IMR-90 (cell line): ENCODE measurements around the gene S100A3. TPM values are rescaled to one million over a fixed set of nuclear protein-coding genes. Genes with fewer than 3 reads are reported as not detected.
A peak's percentile ranks its signal among the peaks of the same experiment; 100 is the strongest.

Experiments used
- ATAC-seq: fragments of 200-7000 bp; cut with Tn5 transposase; 2 replicates; pipeline ENCODE4 v1.9.1; 2020; ENCODE audit warnings: low read depth, mild to moderate bottlenecking, moderate library complexity
- BruUV-seq: library from RNA; stranded (reverse); fragments of 400-500 nt; replicated peaks from 2 replicates; lab custom pipeline; 2021; lab: Mats Ljungman, UMichigan
- CTCF ChIA-PET: fragments of 300-600 bp; formaldehyde crosslinking; extraction: SDS; loops from one replicate; lab custom pipeline; 2021; ENCODE audit warnings: antibody characterized with exemption; lab: Yijun Ruan, JAX
- POLR2A ChIA-PET: fragments of 300-600 bp; sonication (Branson Sonifier 250); formaldehyde crosslinking; loops from one replicate; lab custom pipeline; 2022; ENCODE audit warnings: antibody characterized with exemption; ENCODE audit not compliant: unreplicated experiment; lab: Charles Lee
- DNase-seq: peaks from one replicate; pipeline ENCODE4 v3.0.0; 2013
- H2AFZ ChIP-seq: replicated peaks from 2 replicates; pipeline ENCODE3; 2013; ENCODE audit warnings: low read length, mild to moderate bottlenecking; ENCODE audit not compliant: poor library complexity
- H2AK5ac ChIP-seq: 2 replicates; pipeline ENCODE4 v1.6.1; 2013; ENCODE audit warnings: low read depth, low read length, inconsistent platforms
- H2AK9ac ChIP-seq: replicated peaks from 2 replicates; pipeline ENCODE3; 2013; ENCODE audit warnings: mild to moderate bottlenecking, low read depth, low read length, moderate library complexity; ENCODE audit not compliant: poor library complexity
- H2BK120ac ChIP-seq: 2 replicates; pipeline ENCODE4 v1.6.1; 2013; ENCODE audit warnings: low read depth, low read length, inconsistent platforms
- H2BK15ac ChIP-seq: 3 replicates; pipeline ENCODE4 v1.6.1; 2013; ENCODE audit warnings: low read depth, low read length, inconsistent platforms
- H2BK20ac ChIP-seq: 2 replicates; pipeline ENCODE4 v1.6.1; 2013; ENCODE audit warnings: low read depth, mild to moderate bottlenecking, inconsistent platforms, low read length, moderate library complexity
- H2BK5ac ChIP-seq: 2 replicates; pipeline ENCODE4 v1.6.1; 2013; ENCODE audit warnings: mild to moderate bottlenecking, low read depth, low read length, inconsistent platforms; ENCODE audit not compliant: poor library complexity, severe bottlenecking
- H3K14ac ChIP-seq: replicated peaks from 2 replicates; pipeline ENCODE4 v1.6.1; 2013; ENCODE audit warnings: low read depth, low read length, inconsistent platforms
- H3K18ac ChIP-seq: 2 replicates; pipeline ENCODE4 v1.6.1; 2013; ENCODE audit warnings: low read depth, low read length, control low read depth
- H3K23ac ChIP-seq: 2 replicates; pipeline ENCODE4 v1.6.1; 2013; ENCODE audit warnings: low read depth, low read length, inconsistent platforms
- H3K27ac ChIP-seq: 2 replicates; pipeline ENCODE4 v1.5.1; 2013; ENCODE audit warnings: mild to moderate bottlenecking, control low read depth, low read length; ENCODE audit not compliant: insufficient read depth
- H3K27me3 ChIP-seq: 2 replicates; pipeline ENCODE4 v1.6.1; 2013; ENCODE audit warnings: low read length; ENCODE audit not compliant: control insufficient read depth, insufficient read depth
- H3K36me3 ChIP-seq: 2 replicates; pipeline ENCODE4 v1.6.1; 2013; ENCODE audit warnings: low read length, mixed read lengths; ENCODE audit not compliant: control insufficient read depth, insufficient read depth
- H3K4ac ChIP-seq: 2 replicates; pipeline ENCODE4 v1.6.1; 2013; ENCODE audit warnings: low read depth, low read length, inconsistent platforms
- H3K4me1 ChIP-seq: 2 replicates; pipeline ENCODE4 v1.6.1; 2013; ENCODE audit warnings: low read length, mixed read lengths; ENCODE audit not compliant: control insufficient read depth, insufficient read depth
- H3K4me2 ChIP-seq: 2 replicates; pipeline ENCODE4 v1.6.1; 2013; ENCODE audit warnings: low read depth, mild to moderate bottlenecking, control low read depth, low read length, moderate library complexity
- H3K4me3 ChIP-seq: 2 replicates; pipeline ENCODE4 v1.5.1; 2013; ENCODE audit warnings: low read depth, mild to moderate bottlenecking, control low read depth, low read length, moderate library complexity; ENCODE audit not compliant: insufficient read depth
- H3K56ac ChIP-seq: 2 replicates; pipeline ENCODE4 v1.6.1; 2013; ENCODE audit warnings: low read length, inconsistent platforms; ENCODE audit not compliant: insufficient read depth; ENCODE audit errors: extremely low read depth
- H3K79me1 ChIP-seq, 2 experiments: 2 replicates each; pipeline ENCODE4 v1.6.1; 2013; ENCODE audit warnings: low read length in 2 of 2, inconsistent platforms in 1 of 2, low read depth in 1 of 2
- H3K9ac ChIP-seq: 2 replicates; pipeline ENCODE4 v1.6.1; 2013; ENCODE audit warnings: low read depth, low read length, control low read depth
- H3K9me1 ChIP-seq: 2 replicates; pipeline ENCODE4 v1.6.1; 2013; ENCODE audit warnings: low read length, inconsistent platforms; ENCODE audit not compliant: insufficient read depth
- H3K9me3 ChIP-seq: 2 replicates; pipeline ENCODE4 v1.6.1; 2013; ENCODE audit warnings: low read length; ENCODE audit not compliant: control insufficient read depth, insufficient read depth
- H4K20me1 ChIP-seq: 2 replicates; pipeline ENCODE4 v1.6.1; 2013; ENCODE audit warnings: low read length, inconsistent platforms; ENCODE audit not compliant: insufficient read depth
- H4K5ac ChIP-seq: 2 replicates; pipeline ENCODE4 v1.6.1; 2013; ENCODE audit warnings: mild to moderate bottlenecking, low read depth, low read length, control low read depth
- H4K8ac ChIP-seq, 2 experiments: 2 replicates each; pipeline ENCODE4 v1.6.1; 2013; ENCODE audit warnings: low read depth in 2 of 2, low read length in 2 of 2, control low read depth in 1 of 2, inconsistent platforms in 1 of 2
- H4K91ac ChIP-seq: 2 replicates; pipeline ENCODE4 v1.6.1; 2013; ENCODE audit warnings: low read depth, low read length, inconsistent platforms; ENCODE audit not compliant: insufficient read depth
- CEBPB ChIP-seq: IDR thresholded peaks from 2 replicates; pipeline ENCODE4 v1.6.1; 2012; ENCODE audit warnings: low read depth, low read length, improper control_type of control experiment
- MAZ ChIP-seq: IDR thresholded peaks from 2 replicates; pipeline ENCODE4 v1.6.1; 2012; ENCODE audit warnings: low read depth, mild to moderate bottlenecking, low read length, improper control_type of control experiment, moderate library complexity, borderline replicate concordance
- POLR2A ChIP-seq: IDR thresholded peaks from 2 replicates; pipeline ENCODE4 v1.6.1; 2012; ENCODE audit warnings: mild to moderate bottlenecking, low read depth, low read length
- RAD21 ChIP-seq: IDR thresholded peaks from 2 replicates; pipeline ENCODE4 v1.6.1; 2012; ENCODE audit warnings: low read length, improper control_type of control experiment
- SMC3 ChIP-seq: fragments of 150-350 bp; IDR thresholded peaks from 2 replicates; pipeline ENCODE4 v1.6.1; 2016; ENCODE audit warnings: low read depth, mild to moderate bottlenecking, antibody characterized with exemption, low read length, moderate library complexity
- WGBS, 2 experiments: methylation state at CpG; one replicate each; pipeline versions ENCODE4 v1.1.5 to v1.1.7; 2013; ENCODE audit warnings: missing lambda C conversion rate in 2 of 2; ENCODE audit not compliant: insufficient read length in 1 of 2; ENCODE audit errors: extremely low coverage in 2 of 2; 5-methylcytosine and 5-hydroxymethylcytosine counted together
- dilution Hi-C: fragments of 300-500 bp; cut with HindIII; formaldehyde crosslinking; loops from one replicate; pipeline ENCODE4 v1.14.3; 2018; ENCODE audit warnings: low sequenced_read_pairs; ENCODE audit not compliant: unreplicated experiment
- in situ Hi-C: fragments of 300-500 bp; cut with MboI; formaldehyde crosslinking; loops from 3 replicates; pipeline ENCODE4 v1.14.3; 2019; ENCODE audit warnings: low sequenced_read_pairs, inconsistent platforms, mixed read lengths
- intact Hi-C: fragments of 100-400 bp; cut with micrococcal nuclease; formaldehyde crosslinking; loops from 2 replicates; pipeline ENCODE4 v1.10.0; 2022
- polyA plus RNA-seq, 3 experiments: library from polyadenylated mRNA; depleted of rRNA; stranded (reverse); fragments of >200 nt; gene quantifications; 2 replicates each; pipeline ENCODE4 v1.2.3, GENCODE V29; 2012; ENCODE audit warnings: low replicate concordance in 1 of 3
- total RNA-seq: library from RNA; depleted of rRNA; stranded (reverse); fragments of >200 nt; gene quantifications from 2 replicates; pipeline ENCODE4 v1.2.3, GENCODE V29; 2012
- TF ChIP-seq, protein P1 (sequence below): fragments of 150-350 bp; IDR thresholded peaks from 2 replicates; pipeline ENCODE4 v1.6.1; 2016; ENCODE audit warnings: low read depth, mild to moderate bottlenecking, low read length, moderate library complexity, borderline replicate concordance
- TF ChIP-seq, protein P2 (sequence below): conservative IDR thresholded peaks from 2 replicates; pipeline ENCODE4 v1.5.1; 2012; ENCODE audit warnings: mild to moderate bottlenecking, low read depth, low read length, improper control_type of control experiment

The S100A3 gene
- total and polyA plus RNA-seq, 2 of the 4 experiments (the other 2 are of a cell fraction) = 2.9 to 4.5 TPM

DNA sequence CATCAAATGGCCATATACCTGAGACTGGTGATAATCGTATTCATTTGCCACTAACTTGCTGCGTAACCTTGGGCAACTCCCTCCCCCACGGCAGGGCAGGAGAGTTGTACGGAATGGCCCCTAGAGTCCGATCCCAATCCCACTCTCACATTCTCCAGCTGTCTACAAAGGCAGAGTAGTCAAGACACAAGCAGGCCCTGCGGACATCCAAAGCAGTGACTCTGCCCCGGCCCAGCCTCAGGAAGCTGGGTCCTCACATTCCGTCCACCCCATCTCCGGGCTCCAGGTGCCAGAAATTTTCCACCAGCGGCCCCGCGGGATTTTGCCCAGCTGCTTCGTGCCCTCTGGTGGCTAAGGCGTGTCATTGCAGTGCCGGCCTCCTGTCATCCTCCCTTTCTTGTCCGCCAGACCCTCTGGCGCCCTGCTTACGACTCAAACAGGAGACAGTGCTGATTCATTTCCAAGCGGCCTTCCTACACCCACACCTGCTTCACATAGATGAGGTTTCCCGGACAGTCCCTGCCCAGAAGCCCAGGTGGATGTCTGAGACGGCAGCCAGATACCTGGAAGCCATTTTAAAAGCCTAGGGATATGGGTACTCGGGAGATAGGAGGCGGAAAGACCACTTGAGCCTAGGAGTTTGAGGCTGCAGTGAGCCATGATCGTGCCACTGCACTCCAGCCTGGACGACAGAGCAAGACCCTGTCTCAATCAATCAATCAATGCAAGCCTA, 19.5 kb upstream of the S100A3 start:
- peak overlapping the region; percentile 90 for H3K18ac ChIP-seq
- CTCF ChIA-PET = interaction anchor here (0.6 to 1.7 kb wide), 12 partner anchors 10 to 81 kb away, joined by 3 to 19 read pairs (median 6); partner anchors contain the start of genes S100A13 and S100A6
- H3K79me1 ChIP-seq = peaks cover 4 to 45% of the 10 kb centered on the region in 2 experiments; a peak in 3 of 4 replicates
- H3K4ac ChIP-seq = peak overlapping the region; percentile 100
- H2BK120ac ChIP-seq = peak overlapping the region; percentile 100
- peak overlapping the region; percentile 60 for H3K4me2 ChIP-seq
- H2BK20ac ChIP-seq = peak overlapping the region; percentile 100
- peak overlapping the region; percentile 99; the same call in 2 of the 3 replicates for H2BK15ac ChIP-seq
- peaks cover 33% of the 10 kb centered on the region for H3K9me1 ChIP-seq
- H2BK5ac ChIP-seq = peak overlapping the region; percentile 98
- H4K91ac ChIP-seq = peak overlapping the region; percentile 100
- peak overlapping the region; percentile 96 to 97 for H4K8ac ChIP-seq
- no TSS peak for BruUV-seq
- peak overlapping the region; percentile 98 for H3K14ac ChIP-seq
- peak; percentile 84 for DNase-seq
- H3K23ac ChIP-seq = peak overlapping the region; percentile 74
- H3K27ac ChIP-seq = peak overlapping the region; percentile 94
- H4K20me1 ChIP-seq = no peaks in the 10 kb centered on the region
- intact Hi-C loops (loop anchor here (1.0 kb wide), 3 partner anchors 35 to 216 kb away; no protein-coding TSS in a partner anchor), in situ Hi-C loops (loop anchor here (5.0 to 10.0 kb wide), 2 partner anchors 36 to 54 kb away; no protein-coding TSS in a partner anchor), dilution Hi-C loops (no loop called here)
- peak overlapping the region; percentile 20 for H3K9ac ChIP-seq
- peak overlapping the region; percentile 100 for H2AK5ac ChIP-seq
- H2AK9ac ChIP-seq = peak overlapping the region; percentile 92
- H3K27me3 ChIP-seq = no peaks in the 10 kb centered on the region
- ATAC-seq = peak; percentile 44
- H3K36me3 ChIP-seq = no peaks in the 10 kb centered on the region
- POLR2A ChIA-PET = interaction anchor here (0.5 to 3.7 kb wide), 6 partner anchors 34 to 86 kb away, joined by 3 to 28 read pairs (median 4); partner anchors contain the start of genes CHTOP, S100A13 and S100A6
- H3K4me3 ChIP-seq = no peak overlapping the region
- 5% methylated on average over 11 of the region's 25 CpGs; no CpG with 5 or more reads in 1 of the 2 experiments for WGBS, 2 experiments
- TF ChIP-seq RAD21 (peak; percentile 99), CEBPB (no peak), POLR2A (peak; percentile 68), MAZ (0 out of 2 replicates have a peak, but pooled peaks have one; percentile 61), SMC3 (peak; percentile 100)
- TF ChIP-seq, protein P1, sequence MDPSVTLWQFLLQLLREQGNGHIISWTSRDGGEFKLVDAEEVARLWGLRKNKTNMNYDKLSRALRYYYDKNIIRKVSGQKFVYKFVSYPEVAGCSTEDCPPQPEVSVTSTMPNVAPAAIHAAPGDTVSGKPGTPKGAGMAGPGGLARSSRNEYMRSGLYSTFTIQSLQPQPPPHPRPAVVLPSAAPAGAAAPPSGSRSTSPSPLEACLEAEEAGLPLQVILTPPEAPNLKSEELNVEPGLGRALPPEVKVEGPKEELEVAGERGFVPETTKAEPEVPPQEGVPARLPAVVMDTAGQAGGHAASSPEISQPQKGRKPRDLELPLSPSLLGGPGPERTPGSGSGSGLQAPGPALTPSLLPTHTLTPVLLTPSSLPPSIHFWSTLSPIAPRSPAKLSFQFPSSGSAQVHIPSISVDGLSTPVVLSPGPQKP = no peak
- TF ChIP-seq, protein P2, sequence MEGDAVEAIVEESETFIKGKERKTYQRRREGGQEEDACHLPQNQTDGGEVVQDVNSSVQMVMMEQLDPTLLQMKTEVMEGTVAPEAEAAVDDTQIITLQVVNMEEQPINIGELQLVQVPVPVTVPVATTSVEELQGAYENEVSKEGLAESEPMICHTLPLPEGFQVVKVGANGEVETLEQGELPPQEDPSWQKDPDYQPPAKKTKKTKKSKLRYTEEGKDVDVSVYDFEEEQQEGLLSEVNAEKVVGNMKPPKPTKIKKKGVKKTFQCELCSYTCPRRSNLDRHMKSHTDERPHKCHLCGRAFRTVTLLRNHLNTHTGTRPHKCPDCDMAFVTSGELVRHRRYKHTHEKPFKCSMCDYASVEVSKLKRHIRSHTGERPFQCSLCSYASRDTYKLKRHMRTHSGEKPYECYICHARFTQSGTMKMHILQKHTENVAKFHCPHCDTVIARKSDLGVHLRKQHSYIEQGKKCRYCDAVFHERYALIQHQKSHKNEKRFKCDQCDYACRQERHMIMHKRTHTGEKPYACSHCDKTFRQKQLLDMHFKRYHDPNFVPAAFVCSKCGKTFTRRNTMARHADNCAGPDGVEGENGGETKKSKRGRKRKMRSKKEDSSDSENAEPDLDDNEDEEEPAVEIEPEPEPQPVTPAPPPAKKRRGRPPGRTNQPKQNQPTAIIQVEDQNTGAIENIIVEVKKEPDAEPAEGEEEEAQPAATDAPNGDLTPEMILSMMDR = peak; percentile 98
- H4K5ac ChIP-seq = peak overlapping the region; percentile 74
- peak overlapping the region; percentile 96 for H2AFZ ChIP-seq
- H3K56ac ChIP-seq = peak overlapping the region; percentile 62
- no peaks in the 10 kb centered on the region for H3K9me3 ChIP-seq
- peaks cover 35% of the 10 kb centered on the region for H3K4me1 ChIP-seq
